ENCODE measurements around the gene INTS1.
A peak's percentile ranks its signal among the peaks of the same experiment; 100 is the strongest.

INTS1 gene

DNA sequence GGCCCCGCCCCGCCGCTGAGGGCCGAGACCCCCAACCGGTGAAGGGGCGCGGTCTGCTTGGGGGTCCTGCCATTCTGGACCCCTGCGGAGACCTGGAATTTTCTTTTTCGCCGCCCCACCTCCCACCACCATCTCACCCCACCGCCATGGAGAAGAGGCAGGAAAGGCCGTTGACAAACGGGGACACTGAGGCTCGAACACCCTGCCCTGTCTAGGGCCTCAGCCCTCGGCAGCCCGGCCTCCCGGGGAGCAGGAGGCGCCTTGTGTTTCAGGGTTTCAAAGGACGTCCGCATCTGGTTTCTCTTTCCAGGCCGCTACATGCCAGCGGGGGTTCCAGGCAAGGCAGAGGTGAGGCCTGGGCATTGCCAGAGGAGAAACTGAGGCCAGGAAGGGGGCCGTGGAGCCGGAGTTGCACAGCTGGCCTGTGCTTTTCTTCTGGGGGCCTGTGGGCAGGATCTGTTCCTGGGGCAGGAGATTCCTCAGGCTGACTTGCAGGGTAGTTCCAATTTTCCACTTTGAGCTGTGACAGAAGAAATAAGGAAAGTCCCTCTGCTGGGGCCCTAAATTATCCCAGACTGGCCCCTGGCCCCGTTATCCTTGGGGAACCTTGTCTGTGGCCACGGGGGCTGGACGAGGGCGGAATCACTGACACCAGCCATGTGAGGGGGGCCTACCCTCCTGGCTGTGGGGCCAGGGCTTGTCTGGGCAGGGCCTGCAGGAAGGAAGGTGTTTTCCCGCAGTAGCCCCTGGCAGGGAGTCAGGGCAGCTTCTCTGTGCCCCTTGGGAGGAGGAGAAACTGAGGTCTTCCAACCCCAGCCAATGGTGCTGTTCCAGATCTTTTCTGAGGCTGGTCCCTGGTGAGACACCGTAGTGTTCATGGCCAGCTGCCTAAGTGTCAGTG, 44.0 kb downstream of the INTS1 start:
- DNase-seq, result peak in 2 of 14 donors; percentile 39 to 68

DNA sequence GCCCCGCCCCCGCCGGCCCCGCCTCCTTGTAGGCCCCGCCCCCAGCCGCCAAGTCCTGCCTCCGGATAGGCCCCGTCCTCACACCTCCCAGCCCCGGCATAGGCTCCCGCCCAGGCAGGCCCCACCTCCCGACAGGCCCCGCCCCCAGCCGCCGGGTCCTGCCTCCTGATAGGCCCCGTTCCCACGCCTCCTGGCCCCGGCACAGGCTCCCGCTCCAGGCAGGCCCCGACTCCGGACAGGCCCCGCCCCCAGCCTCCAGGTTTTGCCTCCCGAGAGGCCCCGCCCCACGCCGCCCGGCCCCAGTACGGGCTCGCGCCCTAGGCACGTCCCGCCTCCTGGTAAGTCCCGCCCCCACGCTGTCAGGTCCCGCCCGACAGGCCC, 44.7 kb downstream of the INTS1 start:
- peak; percentile 87 to 100 (median 98) for DNase-seq

DNA sequence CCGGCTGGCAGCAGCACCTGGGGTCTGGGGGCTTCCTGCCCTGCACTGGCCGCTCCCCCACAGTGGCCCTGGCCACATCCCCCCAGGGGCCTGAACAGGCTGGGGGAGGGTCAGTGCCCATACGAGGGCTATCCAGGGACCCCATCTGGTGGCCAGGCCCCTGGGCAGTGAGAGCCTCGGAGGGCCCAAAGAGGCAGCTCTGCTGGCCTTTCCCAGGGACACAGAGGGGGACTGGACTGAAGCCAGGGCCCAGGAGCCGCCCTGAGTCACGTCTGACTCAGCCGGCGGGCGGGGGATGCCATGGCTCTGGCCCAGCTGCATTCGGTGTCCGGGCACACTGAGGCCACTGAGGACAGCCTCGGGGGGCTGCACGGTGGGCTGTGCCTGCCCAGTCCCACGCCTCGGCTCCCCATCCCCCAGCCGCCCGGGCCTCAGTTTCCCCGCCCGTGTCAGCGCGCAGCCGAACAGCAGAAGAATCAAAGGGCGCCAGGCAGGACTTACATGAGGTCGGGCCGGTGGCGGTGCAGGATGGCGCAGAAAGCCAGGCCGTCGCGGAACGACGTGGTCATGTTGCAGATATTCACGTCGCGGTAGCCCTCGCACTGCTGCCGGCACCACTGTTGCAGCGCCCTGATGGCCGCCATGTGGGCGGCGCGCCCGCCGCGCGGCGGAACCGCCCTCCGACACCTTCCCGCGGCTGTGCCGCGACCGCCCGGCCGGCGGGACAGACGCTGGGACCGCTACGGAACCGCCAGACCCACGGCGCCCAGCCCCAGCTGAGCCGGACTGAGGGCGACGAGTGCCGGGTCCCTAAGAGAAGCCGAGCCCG, 45.3 kb downstream of the INTS1 start, which contains the start of gene MICALL2:
TSS of gene MICALL2 (minus strand) at position 788 of the 829 bp plus-strand sequence. CDS start at position 644, 144 bp downstream.
- peak in 5 of 14 donors; percentile 27 to 79 (median 42) for DNase-seq

DNA sequence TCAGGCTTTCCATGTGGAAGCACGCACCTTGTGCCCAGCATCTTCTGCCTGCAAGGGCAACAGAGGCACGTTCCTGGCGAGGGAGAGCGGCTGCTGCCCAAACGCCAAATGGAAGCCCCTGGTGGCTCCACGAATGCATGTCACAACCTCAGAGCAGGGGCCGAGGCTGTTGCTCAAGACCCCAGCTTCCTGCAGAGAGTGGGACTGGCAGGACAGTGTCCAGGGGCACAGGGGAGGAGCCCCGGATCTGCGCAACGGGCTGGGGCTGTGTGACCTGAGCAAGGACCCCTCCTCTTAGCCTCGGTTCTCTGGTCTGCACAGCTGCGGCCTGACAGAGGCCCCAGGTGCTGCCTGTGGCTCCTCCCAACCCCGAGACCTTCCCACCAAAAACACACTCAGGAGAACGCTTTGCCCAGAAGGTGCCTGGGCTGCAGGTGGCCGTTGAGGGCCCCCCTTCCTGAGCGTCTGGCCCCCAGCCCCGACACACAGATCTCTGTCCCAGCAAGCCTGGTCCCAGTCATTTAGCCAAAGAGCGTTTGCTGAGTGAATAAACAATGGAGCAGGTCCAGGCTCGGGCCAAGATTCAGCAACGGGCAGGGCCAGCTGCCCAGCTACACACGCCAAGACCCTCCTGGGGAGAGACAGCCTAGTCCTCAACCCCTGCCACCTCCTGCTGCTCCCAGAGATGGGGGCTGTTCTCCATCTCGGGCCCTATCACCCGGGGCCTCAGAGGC, 46.1 kb downstream of the INTS1 start:
- DNase-seq, result peak in 2 of 14 donors; percentile 9 to 32

DNA sequence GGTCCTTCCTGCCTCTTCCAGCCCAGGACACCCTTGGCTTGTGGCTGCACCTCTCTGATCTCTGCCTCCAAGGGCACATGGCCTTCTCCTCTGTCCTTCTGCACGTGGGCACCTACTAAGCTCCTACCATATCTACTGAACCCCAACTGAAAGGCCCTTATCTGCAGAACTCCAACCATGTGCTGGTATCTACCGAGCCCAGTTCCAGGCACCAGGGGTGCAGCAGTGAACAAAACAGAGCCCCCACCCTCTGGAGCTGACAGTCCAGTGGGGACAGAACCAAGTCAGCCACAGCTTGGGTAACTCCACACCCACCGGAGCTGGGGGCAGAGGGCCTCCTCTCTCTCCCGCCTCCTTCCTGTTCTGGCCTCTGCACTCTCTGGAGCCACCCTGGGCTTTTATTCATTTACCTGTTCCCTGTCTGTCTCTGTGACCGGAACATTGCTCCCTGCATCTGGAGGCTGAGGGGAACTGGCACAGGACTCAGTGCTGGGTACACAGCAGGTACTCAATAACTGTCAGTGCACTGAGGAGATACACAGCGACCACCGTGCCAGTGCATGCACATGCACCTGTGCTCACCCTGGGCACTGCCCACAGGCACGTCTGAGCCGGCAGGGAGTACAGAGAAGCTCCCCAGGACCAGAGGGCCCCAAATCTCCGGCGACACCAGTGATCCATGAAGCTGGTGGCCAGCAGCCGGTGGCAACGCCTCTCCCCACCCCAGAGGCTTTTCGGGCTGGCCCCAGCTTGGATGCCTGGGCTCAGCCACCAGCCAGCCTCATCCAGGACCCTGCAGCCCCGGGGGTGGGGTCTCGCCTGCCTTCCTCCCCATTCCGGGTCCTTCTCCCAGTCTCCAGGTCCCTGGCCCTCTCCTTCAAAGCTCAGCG, 46.9 kb downstream of the INTS1 start:
- DNase-seq, result no peak

DNA sequence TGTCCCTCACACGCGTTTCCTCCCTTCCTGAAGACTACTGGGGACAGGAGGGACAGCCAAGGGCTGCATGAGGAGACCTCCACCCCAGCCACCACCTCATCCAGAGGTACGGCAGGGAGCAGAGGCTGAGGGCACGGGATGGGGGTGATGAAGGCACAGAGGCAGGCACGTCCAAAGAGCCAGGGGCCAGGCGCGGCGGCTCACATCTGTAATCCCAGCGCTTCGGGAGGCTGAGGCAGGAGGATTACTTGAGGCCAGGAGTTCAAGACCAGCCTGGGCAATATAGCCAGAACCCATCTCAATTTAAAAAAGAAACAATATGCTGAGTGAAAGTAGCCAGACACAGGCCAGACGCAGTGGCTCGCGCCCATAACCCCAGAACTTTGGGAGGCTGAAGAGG, 48.2 kb downstream of the INTS1 start:
- DNase-seq, result no peak

DNA sequence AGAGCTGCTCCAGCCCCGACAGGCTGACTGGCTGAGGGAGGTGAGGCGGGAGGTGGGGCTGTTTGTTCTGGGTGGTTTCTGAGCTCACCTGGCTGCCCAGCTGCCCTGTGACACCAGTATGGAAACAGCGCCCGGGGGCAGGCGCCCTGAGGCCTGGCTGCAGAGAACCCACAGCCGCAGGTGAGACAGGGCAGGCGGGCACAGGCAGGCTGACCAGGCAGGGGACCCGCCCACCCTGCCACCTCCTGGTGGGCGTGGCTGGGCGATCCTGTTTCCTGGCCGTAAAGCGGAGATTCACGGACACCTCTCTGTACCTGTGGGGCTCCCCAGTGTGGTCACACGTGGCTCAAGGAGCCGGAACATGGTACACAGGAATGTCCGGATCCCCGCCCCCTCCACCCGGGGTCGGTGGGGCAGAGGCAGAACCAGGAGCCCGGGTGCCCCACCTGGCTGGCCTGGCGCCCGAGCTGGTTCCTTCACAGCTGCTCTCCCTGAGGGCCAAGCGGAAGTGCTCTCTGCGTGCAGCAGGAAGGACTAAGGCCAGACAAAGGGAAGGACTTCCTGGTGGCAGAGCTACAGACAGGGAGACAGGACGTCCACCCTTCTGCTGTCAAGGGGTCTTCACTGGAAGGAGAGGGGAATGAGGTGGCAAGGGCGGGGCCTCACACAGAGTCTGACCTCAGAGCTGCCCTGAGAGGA, 48.8 kb downstream of the INTS1 start:
- DNase-seq, result no peak

DNA sequence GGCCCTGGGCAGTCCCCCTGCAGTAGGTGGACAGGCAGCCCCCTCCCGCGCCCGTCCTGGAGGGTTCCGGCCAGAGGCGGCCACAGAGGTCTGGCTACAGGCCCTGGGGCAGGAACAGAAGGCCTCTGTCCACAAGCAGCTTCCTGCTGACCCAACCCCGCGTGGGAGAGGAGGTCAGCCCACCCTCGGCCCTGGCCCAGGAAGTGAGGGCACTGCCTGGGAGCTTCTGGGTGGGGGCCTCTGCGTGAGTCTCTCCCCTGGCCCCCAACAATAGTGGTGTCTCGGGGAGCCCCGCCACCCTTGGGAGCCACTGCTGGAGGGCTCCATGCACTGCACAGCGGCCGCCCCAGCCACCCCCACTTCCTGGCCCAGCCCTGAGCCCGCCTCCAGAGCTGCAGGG, 49.6 kb downstream of the INTS1 start:
- DNase-seq, result peak in 10 of 14 donors; percentile 5 to 65 (median 26)

DNA sequence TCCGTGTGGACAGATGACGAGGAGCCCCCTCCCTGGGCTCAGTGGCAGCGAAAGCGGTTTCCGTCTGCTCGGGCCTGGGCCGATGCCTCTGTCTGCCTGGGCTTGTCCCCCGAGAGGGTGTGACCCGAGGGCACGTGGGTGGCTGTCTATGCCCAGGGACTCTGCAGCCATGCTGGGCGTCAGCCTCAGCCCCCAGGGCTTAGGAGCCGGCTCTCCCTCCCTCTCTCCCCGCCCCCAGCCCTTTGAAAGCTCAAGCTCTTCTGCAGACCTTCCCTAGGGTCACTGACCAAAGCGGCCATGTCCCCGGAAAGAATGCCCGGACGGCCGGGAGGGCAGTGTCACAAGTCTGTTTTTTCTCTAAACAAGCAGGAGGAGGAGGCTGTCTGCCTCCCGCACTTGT, 52.0 kb downstream of the INTS1 start:
- DNase-seq, result peak in 1 of 14 donors; percentile 10

DNA sequence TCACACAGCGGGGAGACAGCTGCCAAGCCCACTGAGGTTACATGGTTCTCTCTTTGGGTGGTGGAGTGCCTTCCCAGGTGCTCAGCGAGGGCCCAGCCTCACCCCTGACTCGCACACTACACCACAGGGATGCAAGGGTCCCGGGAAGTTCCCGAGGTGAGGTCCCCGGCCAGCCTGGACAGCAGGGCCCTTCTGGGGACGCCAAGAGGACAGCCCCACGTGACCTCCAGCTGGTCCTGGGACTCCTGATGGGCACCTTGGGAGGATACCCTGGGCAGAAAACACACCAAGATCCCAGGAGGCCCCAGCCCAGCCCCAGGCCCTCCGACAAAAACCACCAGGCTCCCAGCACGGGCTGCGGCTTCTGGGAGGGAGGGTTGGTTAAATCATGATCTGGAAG, 53.2 kb downstream of the INTS1 start:
- DNase-seq, result no peak

DNA sequence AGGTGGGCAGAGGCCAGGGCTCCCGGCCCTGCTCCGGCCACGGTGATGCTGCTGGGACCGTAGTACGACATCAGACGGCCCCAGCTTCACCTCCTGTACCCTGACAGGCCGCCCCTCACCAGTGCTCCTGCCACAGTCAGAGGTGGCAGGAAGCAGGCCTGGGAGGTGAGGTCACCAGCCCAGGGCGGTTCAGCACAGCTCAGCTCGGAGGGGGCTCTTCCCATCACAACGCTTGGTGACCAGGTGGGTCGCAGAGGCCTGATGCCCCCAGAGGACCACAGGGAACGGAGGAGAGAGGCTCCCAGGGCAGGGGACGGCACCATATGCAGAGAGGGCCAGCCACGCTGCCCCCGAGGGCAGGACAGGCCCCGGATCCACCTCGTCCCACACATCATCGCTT, 53.8 kb downstream of the INTS1 start:
- no peak for DNase-seq

DNA sequence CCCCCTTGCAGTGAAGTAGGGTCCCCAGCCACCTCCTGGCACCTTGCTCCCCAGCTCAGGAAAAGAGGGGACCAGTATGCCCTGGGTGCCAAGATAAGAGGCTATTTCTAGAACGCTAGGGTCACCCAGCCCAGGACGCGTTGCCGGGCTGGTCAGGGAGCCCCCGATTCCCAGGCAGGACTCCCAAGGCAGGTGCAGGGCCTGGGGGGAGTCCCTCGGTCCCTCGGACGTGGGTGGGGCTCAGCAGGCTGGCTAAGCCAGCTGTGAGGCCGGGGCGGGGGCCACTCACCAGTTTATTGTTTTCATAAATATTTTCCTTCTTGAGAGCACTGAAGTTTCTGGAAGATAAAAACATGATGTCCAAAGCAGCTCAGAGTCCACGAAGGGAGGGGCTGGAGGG, 54.2 kb downstream of the INTS1 start:
- DNase-seq, result no peak

DNA sequence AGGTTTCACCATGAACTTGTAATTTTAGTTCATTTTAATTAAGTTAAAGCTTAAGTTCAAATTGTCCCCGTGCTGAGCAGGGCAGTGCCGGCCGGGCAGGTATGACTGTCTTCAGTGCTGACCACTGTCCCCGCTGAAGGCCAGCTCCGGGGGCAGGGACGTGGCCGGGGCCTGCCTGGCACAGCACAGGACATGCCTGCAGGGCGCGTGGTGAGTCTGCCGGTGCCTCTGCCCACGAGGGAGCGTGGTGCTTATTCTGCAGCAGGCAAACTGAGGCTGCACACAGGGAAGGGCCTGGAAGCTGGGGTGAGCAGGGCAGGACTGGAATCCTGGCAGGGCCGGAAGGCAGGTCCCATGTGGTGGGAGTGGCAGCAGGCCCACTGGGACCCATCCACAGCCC, 54.7 kb downstream of the INTS1 start:
- no peak for DNase-seq

DNA sequence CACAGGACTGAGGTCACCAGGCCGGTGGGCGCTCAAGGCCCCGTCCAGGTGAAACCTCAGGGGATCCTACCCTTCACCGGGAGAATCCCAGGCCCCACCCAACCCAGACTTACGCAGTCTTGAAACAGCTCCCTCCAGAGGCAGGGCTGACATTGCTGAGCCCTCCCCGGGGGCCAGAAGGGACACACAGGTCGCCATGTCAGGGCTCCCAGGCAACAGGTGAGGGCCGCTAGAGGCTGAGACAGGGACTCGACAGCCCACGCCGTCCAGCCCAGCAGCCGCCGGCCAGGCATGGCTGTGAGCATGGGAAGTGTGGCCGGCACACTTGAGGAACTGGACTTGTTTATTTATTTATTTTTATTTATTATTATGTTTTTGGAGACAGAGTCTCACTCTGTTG, 55.2 kb downstream of the INTS1 start:
- no peak for DNase-seq

DNA sequence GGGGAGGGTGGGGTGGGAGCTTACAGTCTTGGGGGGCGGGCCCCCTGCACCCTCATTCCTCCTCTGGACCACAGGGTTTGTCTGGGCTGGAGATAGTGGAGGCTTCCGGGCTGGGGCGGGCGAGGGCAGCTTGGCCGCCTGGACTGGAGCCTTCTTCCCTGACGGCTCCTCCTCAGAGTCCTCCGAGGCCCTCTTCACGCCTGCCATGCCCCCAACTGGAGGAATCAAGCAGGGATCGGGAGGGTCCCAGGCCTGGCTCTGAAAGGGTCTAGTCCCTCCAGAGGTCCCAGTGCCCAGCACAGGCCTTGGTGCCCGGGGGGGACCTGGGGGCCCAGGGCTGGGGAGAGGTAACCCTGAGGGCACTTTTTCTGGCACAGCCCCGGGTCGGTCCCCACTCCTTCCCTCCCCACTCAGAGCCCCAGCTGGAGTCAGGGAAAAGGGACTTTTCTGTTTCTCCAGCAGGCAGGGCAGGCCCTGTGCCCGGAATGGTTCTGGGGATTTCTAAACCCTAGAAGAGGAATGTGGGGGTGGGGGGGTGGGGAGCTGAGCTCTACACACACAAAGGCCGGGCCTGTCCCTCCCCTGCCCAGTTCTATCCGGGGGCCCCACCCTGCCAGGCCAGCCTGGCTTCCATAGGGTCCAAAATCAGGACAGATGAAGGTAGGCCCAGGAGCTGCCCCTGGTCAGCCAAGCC, 56.5 kb downstream of the INTS1 start:
- peak in 9 of 14 donors; percentile 15 to 63 (median 52) for DNase-seq

DNA sequence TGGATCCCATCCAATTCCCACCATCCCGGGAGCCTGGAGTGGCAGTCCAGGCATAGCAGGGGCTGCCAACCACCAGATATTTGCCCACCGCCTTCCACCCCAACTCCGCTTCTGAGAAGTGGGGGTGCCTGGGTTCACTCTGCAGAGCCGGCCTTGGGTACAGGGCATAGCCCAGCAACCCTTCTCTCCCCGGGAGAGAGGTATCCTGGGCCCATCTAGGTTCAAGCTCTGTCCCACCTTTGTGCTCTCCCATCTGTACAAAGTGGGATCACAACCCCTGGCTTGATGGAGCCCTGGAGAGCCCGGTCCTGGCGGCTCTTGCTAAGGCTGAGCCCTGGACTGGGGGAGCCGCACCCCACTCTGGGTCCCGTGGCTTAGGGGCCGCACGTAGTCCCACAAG, 57.1 kb downstream of the INTS1 start:
- DNase-seq, result no peak

DNA sequence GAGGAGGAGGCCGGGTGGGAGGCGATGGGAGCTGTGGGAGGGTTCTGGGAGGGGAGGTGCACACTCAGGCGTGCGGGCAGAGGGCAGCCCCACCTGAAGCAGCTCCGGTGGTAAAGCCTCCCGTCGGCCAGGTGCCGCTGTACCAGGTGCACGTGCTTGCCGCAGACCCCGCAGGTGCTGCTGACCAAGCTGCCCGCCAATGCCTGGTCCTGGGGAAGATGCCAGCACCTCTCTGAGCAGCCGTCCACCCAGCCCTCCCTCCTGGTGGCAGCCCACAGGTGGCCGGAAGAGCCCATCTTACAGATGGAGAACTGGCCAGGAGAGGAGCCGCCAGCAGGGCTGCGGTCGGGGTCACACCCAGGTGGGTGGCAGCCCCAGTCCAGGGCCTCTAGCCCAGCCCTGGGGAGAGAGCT, 57.6 kb downstream of the INTS1 start:
- no peak for DNase-seq

DNA sequence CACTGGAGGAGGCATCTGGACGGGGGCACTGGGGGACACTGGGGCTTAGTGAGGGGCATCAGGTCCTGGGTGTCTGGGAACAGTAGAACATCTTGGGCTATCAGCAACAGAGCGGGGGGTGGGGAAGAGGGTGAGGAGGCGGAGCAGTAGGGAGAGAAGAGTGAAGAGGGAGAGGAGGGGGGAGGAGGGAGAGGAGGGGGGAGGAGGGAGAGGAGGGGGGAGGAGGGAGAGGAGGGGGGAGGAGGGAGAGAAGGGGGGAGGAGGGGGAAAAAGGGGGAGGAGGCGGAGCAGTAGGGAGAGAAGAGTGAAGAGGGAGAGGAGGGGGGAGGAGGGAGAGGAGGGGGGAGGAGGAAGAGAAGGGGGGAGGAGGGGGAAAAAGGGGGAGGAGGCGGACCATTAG, 58.2 kb downstream of the INTS1 start:
- peak in 7 of 14 donors; percentile 10 to 65 (median 28) for DNase-seq

DNA sequence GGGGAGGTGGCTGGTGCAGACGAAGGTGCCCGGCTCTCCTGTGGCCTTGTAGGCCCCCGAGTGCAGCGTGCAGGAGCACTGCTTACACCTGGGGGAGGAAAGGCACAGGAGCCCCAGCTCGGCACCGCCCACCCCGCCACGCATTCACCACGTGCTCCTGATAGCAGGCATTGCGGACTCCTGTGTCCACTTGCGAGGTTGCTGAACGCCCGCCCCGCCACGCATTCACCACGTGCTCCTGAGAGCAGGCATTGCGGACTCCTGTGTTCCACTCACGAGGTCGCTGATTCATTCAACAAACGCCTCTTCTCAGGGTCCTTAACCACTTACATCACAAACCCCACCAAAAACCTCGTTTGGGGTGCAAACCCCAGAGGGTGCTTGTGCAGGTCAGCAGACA, 58.8 kb downstream of the INTS1 start:
- no peak for DNase-seq

DNA sequence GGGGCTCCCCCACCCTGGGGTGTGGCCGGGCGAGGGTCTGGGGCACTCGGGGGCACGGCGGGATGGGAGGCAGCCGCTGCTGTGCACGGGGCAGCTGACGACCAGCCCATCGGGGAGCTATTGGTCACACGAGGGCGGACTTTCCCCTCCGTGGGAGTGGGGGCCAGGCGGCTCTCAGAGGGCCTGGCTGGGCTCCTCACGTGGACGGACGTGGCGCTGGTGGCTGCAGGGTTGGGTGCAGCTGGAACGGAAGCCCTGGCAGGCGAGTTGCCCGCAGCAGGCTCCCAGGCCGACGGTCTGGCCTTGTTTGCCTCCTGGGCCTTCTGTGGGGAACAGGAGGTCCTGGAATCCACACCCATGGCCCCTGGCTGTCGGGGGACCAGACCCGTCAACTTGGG, 59.3 kb downstream of the INTS1 start:
- no peak for DNase-seq

Data from C1 segment of cervical spinal cord (tissue), 14 donors.